WTC11 (cell line): ENCODE data around the gene CCL22. TPM values are rescaled to one million over a fixed set of nuclear protein-coding genes. Genes with fewer than 3 reads are reported as not detected.

Experiments
- ATAC-seq: fragments of 200-7000 bp; cut with Tn5 transposase; 2 replicates; pipeline ENCODE4 v1.10.0; 2021; ENCODE audit warnings: mild to moderate bottlenecking, moderate library complexity
- CTCF ChIA-PET: fragments of 300-600 bp; sonication (Branson Sonifier 250); formaldehyde crosslinking; loops from one replicate; lab custom pipeline; 2021; ENCODE audit warnings: antibody characterized with exemption; lab: Charles Lee
- POLR2A ChIA-PET: fragments of 350-600 bp; sonication (Branson Sonifier 250); formaldehyde crosslinking; loops from one replicate; lab custom pipeline; 2021; ENCODE audit warnings: antibody characterized with exemption; lab: Charles Lee
- DNase-seq: peaks from one replicate; pipeline ENCODE4 v3.0.0; 2021; ENCODE audit warnings: low spot score
- H3K27ac Mint-ChIP-seq: 2 replicates; pipeline ENCODE4 v1.8.0; 2021; ENCODE audit warnings: mixed read lengths
- H3K27me3 Mint-ChIP-seq: 2 replicates; pipeline ENCODE4 v1.8.0; 2021; ENCODE audit warnings: low read depth, mild to moderate bottlenecking, moderate library complexity, mixed read lengths
- H3K36me3 Mint-ChIP-seq: 2 replicates; pipeline ENCODE4 v1.8.0; 2021; ENCODE audit warnings: mixed read lengths
- H3K4me1 Mint-ChIP-seq: 2 replicates; pipeline ENCODE4 v1.8.0; 2022; ENCODE audit warnings: mixed read lengths
- H3K4me3 Mint-ChIP-seq: 2 replicates; pipeline ENCODE4 v1.8.0; 2021; ENCODE audit warnings: mild to moderate bottlenecking, moderate library complexity, mixed read lengths
- H3K9me3 Mint-ChIP-seq: 2 replicates; pipeline ENCODE4 v1.8.0; 2021; ENCODE audit warnings: mixed read lengths
- CREB1 ChIP-seq: sonication (generic); formaldehyde crosslinking; IDR thresholded peaks from 2 replicates; pipeline ENCODE4 v1.8.0; 2023; ENCODE audit warnings: mild to moderate bottlenecking, missing genetic modification reagents
- EMX1 ChIP-seq: fragments of 250-450 bp; sonication (Bioruptor Pico); IDR thresholded peaks from 2 replicates; pipeline ENCODE4 v1.8.0; 2021; ENCODE audit warnings: mild to moderate bottlenecking
- FOXK1 ChIP-seq: sonication (generic); formaldehyde crosslinking; IDR thresholded peaks from 2 replicates; pipeline ENCODE4 v1.8.0; 2022; ENCODE audit warnings: mild to moderate bottlenecking, moderate library complexity, missing genetic modification reagents
- FOXP1 ChIP-seq: sonication (generic); formaldehyde crosslinking; IDR thresholded peaks from 2 replicates; pipeline ENCODE4 v1.8.0; 2022; ENCODE audit warnings: missing genetic modification reagents, mild to moderate bottlenecking, moderate library complexity, borderline replicate concordance
- JAZF1 ChIP-seq: fragments of 250-450 bp; sonication (Bioruptor Pico); IDR thresholded peaks from 2 replicates; pipeline ENCODE4 v1.9.0; 2021; ENCODE audit warnings: moderate library complexity, mild to moderate bottlenecking, inconsistent platforms
- MXD4 ChIP-seq: fragments of 250-450 bp; sonication (Bioruptor Pico); IDR thresholded peaks from 2 replicates; pipeline ENCODE4 v1.8.0; 2021; ENCODE audit warnings: mild to moderate bottlenecking, moderate library complexity, borderline replicate concordance
- NFATC4 ChIP-seq: fragments of 250-450 bp; sonication (Bioruptor Pico); IDR thresholded peaks from 2 replicates; pipeline ENCODE4 v1.9.0; 2021; ENCODE audit warnings: mild to moderate bottlenecking
- OVOL2 ChIP-seq: fragments of 250-450 bp; sonication (Bioruptor Pico); IDR thresholded peaks from 2 replicates; pipeline ENCODE4 v1.9.0; 2021; ENCODE audit warnings: mild to moderate bottlenecking, borderline replicate concordance
- SMAD3 ChIP-seq: sonication (generic); formaldehyde crosslinking; IDR thresholded peaks from 2 replicates; pipeline ENCODE4 v1.8.0; 2022; ENCODE audit warnings: missing genetic modification reagents, mild to moderate bottlenecking, borderline replicate concordance
- TEAD1 ChIP-seq: sonication (generic); formaldehyde crosslinking; IDR thresholded peaks from 2 replicates; pipeline ENCODE4 v1.8.0; 2022; ENCODE audit warnings: mild to moderate bottlenecking, missing genetic modification reagents
- TEAD4 ChIP-seq: sonication (generic); formaldehyde crosslinking; IDR thresholded peaks from 2 replicates; pipeline ENCODE4 v1.8.0; 2022; ENCODE audit warnings: mild to moderate bottlenecking, missing genetic modification reagents
- ZNF121 ChIP-seq: sonication (generic); formaldehyde crosslinking; IDR thresholded peaks from 2 replicates; pipeline ENCODE4 v1.8.0; 2023; ENCODE audit warnings: missing genetic modification reagents
- ZNF232 ChIP-seq: sonication (generic); formaldehyde crosslinking; IDR thresholded peaks from 2 replicates; pipeline ENCODE4 v1.8.0; 2022; ENCODE audit warnings: mild to moderate bottlenecking, missing genetic modification reagents
- ZNF263 ChIP-seq: sonication (generic); formaldehyde crosslinking; IDR thresholded peaks from 2 replicates; pipeline ENCODE4 v1.8.1; 2022; ENCODE audit warnings: low read depth, mild to moderate bottlenecking, moderate library complexity, missing genetic modification reagents
- ZNF671 ChIP-seq: fragments of 250-450 bp; sonication (Bioruptor Pico); IDR thresholded peaks from 2 replicates; pipeline ENCODE4 v1.8.0; 2021; ENCODE audit warnings: mild to moderate bottlenecking
- total RNA-seq: library from RNA; stranded (reverse); gene quantifications from 3 replicates; pipeline ENCODE4 v1.2.3, GENCODE V29; 2021
- TF ChIP-seq, protein P1 (sequence below): sonication (generic); formaldehyde crosslinking; IDR thresholded peaks from 2 replicates; pipeline ENCODE4 v1.8.0; 2022; ENCODE audit warnings: mild to moderate bottlenecking, missing genetic modification reagents
- TF ChIP-seq, protein P2 (sequence below): sonication (generic); formaldehyde crosslinking; IDR thresholded peaks from 2 replicates; pipeline ENCODE4 v1.8.1; 2023; ENCODE audit warnings: mild to moderate bottlenecking, missing genetic modification reagents
- TF ChIP-seq, protein P3 (sequence below): sonication (generic); formaldehyde crosslinking; IDR thresholded peaks from 2 replicates; pipeline ENCODE4 v1.8.0; 2022; ENCODE audit warnings: mild to moderate bottlenecking, missing genetic modification reagents
- TF ChIP-seq, protein P4 (sequence below): sonication (generic); formaldehyde crosslinking; IDR thresholded peaks from 2 replicates; pipeline ENCODE4 v1.8.1; 2022; ENCODE audit warnings: mild to moderate bottlenecking, moderate library complexity, missing genetic modification reagents
- TF ChIP-seq, protein P5 (sequence below): sonication (generic); formaldehyde crosslinking; conservative IDR thresholded peaks from 2 replicates; pipeline ENCODE4 v1.8.1; 2023; ENCODE audit warnings: mild to moderate bottlenecking, low read depth, missing genetic modification reagents, moderate library complexity

Gene CCL22
- total RNA-seq, 1 experiment from 2014 or later: 0.35 TPM

DNA sequence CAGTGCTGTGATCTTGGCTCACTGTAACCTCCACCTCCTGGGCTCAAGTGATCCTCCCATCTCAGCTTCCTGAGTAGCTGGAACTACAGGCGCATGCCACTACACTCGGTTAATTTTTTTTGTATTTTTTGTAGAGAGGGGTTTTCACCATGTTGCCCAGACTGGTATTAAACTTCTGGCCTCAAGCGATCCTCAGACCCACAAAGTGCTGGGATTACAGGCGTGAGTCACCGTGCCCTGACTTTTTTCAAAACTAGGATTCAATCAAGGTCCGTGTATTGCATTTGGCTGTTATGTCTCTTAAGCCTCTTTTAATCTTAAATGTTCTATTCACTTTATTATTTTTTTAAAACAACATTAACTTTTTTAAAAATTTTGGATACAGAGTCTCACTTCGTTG lies 4.3 kb upstream of the CCL22 start:
- POLR2A ChIA-PET: no interaction called here
- DNase-seq (no peak), ATAC-seq (no peak)
- H3K4me3 Mint-ChIP-seq: no peak overlapping the region
- H3K27ac Mint-ChIP-seq: no peak overlapping the region
- H3K9me3 Mint-ChIP-seq: no peaks in the 10 kb centered on the region
- no peaks in the 10 kb centered on the region; the same call in 1 of the 2 replicates for H3K4me1 Mint-ChIP-seq
- H3K27me3 Mint-ChIP-seq: no peaks in the 10 kb centered on the region; the same call in 1 of the 2 replicates
- H3K36me3 Mint-ChIP-seq: no peaks in the 10 kb centered on the region
- TF ChIP-seq TEAD1 (no peak), FOXP1 (CRISPR knock-in tag) (no peak), ZNF232 (no peak), EMX1 (CRISPR knock-in tag) (no peak), ZNF121 (no peak), MXD4 (no peak), ZNF671 (no peak), SMAD3 (CRISPR knock-in tag) (no peak), OVOL2 (CRISPR knock-in tag) (no peak)
- TF ChIP-seq, protein P1, sequence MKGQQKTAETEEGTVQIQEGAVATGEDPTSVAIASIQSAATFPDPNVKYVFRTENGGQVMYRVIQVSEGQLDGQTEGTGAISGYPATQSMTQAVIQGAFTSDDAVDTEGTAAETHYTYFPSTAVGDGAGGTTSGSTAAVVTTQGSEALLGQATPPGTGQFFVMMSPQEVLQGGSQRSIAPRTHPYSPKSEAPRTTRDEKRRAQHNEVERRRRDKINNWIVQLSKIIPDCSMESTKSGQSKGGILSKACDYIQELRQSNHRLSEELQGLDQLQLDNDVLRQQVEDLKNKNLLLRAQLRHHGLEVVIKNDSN (CRISPR knock-in tag): no peak
- TF ChIP-seq, protein P2, sequence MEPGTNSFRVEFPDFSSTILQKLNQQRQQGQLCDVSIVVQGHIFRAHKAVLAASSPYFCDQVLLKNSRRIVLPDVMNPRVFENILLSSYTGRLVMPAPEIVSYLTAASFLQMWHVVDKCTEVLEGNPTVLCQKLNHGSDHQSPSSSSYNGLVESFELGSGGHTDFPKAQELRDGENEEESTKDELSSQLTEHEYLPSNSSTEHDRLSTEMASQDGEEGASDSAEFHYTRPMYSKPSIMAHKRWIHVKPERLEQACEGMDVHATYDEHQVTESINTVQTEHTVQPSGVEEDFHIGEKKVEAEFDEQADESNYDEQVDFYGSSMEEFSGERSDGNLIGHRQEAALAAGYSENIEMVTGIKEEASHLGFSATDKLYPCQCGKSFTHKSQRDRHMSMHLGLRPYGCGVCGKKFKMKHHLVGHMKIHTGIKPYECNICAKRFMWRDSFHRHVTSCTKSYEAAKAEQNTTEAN (CRISPR knock-in tag): no peak
- TF ChIP-seq, protein P3, sequence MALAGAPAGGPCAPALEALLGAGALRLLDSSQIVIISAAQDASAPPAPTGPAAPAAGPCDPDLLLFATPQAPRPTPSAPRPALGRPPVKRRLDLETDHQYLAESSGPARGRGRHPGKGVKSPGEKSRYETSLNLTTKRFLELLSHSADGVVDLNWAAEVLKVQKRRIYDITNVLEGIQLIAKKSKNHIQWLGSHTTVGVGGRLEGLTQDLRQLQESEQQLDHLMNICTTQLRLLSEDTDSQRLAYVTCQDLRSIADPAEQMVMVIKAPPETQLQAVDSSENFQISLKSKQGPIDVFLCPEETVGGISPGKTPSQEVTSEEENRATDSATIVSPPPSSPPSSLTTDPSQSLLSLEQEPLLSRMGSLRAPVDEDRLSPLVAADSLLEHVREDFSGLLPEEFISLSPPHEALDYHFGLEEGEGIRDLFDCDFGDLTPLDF (CRISPR knock-in tag): no peak
- TF ChIP-seq, protein P4, sequence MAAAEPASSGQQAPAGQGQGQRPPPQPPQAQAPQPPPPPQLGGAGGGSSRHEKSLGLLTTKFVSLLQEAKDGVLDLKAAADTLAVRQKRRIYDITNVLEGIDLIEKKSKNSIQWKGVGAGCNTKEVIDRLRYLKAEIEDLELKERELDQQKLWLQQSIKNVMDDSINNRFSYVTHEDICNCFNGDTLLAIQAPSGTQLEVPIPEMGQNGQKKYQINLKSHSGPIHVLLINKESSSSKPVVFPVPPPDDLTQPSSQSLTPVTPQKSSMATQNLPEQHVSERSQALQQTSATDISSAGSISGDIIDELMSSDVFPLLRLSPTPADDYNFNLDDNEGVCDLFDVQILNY (CRISPR knock-in tag): no peak
- TF ChIP-seq, all 79 proteins: peak for 0
- CTCF ChIA-PET: interaction anchor here (0.7 kb wide), 1 partner anchor 62 kb away, joined by 3 read pairs; no protein-coding TSS in a partner anchor

DNA sequence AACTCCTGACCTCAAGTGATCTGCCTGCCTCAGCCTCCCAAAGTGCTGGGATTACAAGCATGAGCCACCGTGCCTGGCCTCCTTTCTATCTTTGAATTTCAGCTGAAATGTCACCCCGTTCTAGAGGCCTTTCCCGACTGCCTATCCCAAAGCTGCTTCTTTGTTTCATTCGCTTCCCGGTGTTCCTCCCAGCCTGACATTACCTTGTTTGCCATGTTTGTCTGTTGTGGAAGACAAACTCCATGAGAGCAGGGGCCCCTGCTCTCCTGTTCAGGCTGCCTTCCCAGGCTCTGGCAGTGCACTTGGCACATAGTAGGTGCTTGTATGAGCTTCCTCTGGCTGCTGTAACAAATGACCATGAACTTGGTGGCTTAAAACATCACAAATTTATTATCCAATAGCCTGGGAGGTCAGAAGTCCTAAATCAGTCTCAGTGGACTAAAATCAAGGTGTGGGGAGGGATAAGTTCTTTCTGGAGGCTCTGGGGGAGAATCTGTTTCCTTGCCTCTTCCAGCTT lies 2.6 kb upstream of the CCL22 start:
- no peak for ATAC-seq
- CTCF ChIA-PET: no interaction called here

More for the DNA sequence above, 2.6 kb upstream of the CCL22 start:
- POLR2A ChIA-PET: no interaction called here
- DNase-seq: no peak
- no peak for TF ChIP-seq NFATC4 (CRISPR knock-in tag)
- no peak for TF ChIP-seq ZNF671
- TF ChIP-seq FOXK1 (CRISPR knock-in tag): no peak
- TF ChIP-seq JAZF1 (CRISPR knock-in tag): no peak
- TF ChIP-seq CREB1: no peak
- TF ChIP-seq, protein P5, sequence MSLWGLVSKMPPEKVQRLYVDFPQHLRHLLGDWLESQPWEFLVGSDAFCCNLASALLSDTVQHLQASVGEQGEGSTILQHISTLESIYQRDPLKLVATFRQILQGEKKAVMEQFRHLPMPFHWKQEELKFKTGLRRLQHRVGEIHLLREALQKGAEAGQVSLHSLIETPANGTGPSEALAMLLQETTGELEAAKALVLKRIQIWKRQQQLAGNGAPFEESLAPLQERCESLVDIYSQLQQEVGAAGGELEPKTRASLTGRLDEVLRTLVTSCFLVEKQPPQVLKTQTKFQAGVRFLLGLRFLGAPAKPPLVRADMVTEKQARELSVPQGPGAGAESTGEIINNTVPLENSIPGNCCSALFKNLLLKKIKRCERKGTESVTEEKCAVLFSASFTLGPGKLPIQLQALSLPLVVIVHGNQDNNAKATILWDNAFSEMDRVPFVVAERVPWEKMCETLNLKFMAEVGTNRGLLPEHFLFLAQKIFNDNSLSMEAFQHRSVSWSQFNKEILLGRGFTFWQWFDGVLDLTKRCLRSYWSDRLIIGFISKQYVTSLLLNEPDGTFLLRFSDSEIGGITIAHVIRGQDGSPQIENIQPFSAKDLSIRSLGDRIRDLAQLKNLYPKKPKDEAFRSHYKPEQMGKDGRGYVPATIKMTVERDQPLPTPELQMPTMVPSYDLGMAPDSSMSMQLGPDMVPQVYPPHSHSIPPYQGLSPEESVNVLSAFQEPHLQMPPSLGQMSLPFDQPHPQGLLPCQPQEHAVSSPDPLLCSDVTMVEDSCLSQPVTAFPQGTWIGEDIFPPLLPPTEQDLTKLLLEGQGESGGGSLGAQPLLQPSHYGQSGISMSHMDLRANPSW (CRISPR knock-in tag): no peak
- no peak for TF ChIP-seq ZNF263 (CRISPR knock-in tag)
- no peak for TF ChIP-seq TEAD4
- no peaks in the 10 kb centered on the region; the same call in 1 of the 2 replicates for H3K27me3 Mint-ChIP-seq
- no peaks in the 10 kb centered on the region; the same call in 1 of the 2 replicates for H3K4me1 Mint-ChIP-seq
- no peak overlapping the region for H3K27ac Mint-ChIP-seq
- H3K36me3 Mint-ChIP-seq: no peaks in the 10 kb centered on the region
- H3K9me3 Mint-ChIP-seq: no peaks in the 10 kb centered on the region
- H3K4me3 Mint-ChIP-seq: no peak overlapping the region
